ENCODE data around the gene NR1H4. TPM values are rescaled to one million over a fixed set of nuclear protein-coding genes. Genes with fewer than 3 reads are reported as not detected.

NR1H4 gene
- total and polyA plus RNA-seq, 2 of the 13 experiments (the other 11 are each of a cell fraction or from before 2014, with no cell fraction given) = 27.3 to 114 TPM

DNA sequence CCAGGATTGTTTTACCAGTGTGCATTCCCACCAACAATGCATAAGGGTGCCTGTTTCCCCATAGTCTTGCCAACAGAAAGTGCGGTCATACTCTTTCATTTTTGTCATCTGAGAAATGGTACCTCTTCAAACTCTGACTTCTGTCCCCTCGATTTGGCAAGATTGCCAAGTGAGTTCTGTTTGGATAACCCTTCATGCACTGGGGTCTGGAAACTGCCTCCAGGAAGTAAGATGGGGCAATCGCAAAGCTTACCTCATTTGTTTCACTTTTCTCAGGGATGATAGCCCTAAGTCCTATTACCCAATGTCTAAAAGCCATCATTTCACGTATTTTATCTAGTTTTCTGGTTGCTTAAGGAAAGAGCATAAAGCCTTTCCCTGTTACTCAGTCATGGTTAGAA is 28.6 kb upstream of the NR1H4 start (continued):
- TF ChIP-seq GTF2F1 (IDR thresholded peaks at IDR 0.05; ENCODE audit: low read length) = no peak
- TF ChIP-seq KLF9 (CRISPR knock-in tag; IDR thresholded peaks at IDR 0.05; ENCODE audit: low read depth) = no peak
- TF ChIP-seq, protein P1, sequence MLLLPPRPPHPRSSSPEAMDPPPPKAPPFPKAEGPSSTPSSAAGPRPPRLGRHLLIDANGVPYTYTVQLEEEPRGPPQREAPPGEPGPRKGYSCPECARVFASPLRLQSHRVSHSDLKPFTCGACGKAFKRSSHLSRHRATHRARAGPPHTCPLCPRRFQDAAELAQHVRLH (CRISPR knock-in tag; IDR thresholded peaks at IDR 0.05; ENCODE audit: borderline replicate concordance, low read depth) = no peak
- no peak for TF ChIP-seq SKI (IDR thresholded peaks at IDR 0.05; ENCODE audit: partially characterized antibody)
- TF ChIP-seq, protein P2, sequence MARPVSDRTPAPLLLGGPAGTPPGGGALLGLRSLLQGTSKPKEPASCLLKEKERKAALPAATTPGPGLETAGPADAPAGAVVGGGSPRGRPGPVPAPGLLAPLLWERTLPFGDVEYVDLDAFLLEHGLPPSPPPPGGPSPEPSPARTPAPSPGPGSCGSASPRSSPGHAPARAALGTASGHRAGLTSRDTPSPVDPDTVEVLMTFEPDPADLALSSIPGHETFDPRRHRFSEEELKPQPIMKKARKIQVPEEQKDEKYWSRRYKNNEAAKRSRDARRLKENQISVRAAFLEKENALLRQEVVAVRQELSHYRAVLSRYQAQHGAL (CRISPR knock-in tag; IDR thresholded peaks at IDR 0.05; ENCODE audit: not compliant biosample characterization) = no peak
- no peak for TF ChIP-seq GATA4 (IDR thresholded peaks at IDR 0.05; ENCODE audit: borderline replicate concordance, low read depth)
- TF ChIP-seq ZNF790 (CRISPR knock-in tag; IDR thresholded peaks at IDR 0.05; ENCODE audit: borderline replicate concordance) = no peak
- no peak for TF ChIP-seq ATAD3A (CRISPR knock-in tag; IDR thresholded peaks at IDR 0.05)
- TF ChIP-seq NR2C2 (CRISPR knock-in tag; IDR thresholded peaks at IDR 0.05; ENCODE audit: borderline replicate concordance) = peak; percentile 32; the same call in 1 of the 2 replicates
- peak; percentile 80; the same call in 1 of the 2 replicates for TF ChIP-seq HMG20A (CRISPR knock-in tag; IDR thresholded peaks at IDR 0.05; ENCODE audit: borderline replicate concordance)
- TF ChIP-seq ZNF558 (CRISPR knock-in tag; IDR thresholded peaks at IDR 0.05; ENCODE audit: borderline replicate concordance) = no peak
- TF ChIP-seq, protein P3, sequence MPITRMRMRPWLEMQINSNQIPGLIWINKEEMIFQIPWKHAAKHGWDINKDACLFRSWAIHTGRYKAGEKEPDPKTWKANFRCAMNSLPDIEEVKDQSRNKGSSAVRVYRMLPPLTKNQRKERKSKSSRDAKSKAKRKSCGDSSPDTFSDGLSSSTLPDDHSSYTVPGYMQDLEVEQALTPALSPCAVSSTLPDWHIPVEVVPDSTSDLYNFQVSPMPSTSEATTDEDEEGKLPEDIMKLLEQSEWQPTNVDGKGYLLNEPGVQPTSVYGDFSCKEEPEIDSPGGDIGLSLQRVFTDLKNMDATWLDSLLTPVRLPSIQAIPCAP (CRISPR knock-in tag; IDR thresholded peaks at IDR 0.05; ENCODE audit: low read depth) = no peak
- no peak for TF ChIP-seq MBD4 (IDR thresholded peaks at IDR 0.05; ENCODE audit: borderline replicate concordance, low read length)
- no peak for TF ChIP-seq NFE2L1 (CRISPR knock-in tag; IDR thresholded peaks at IDR 0.05; ENCODE audit: borderline replicate concordance)
- TF ChIP-seq SALL1 (CRISPR knock-in tag; IDR thresholded peaks at IDR 0.05) = no peak
- no peak for TF ChIP-seq CC2D1A (CRISPR knock-in tag; IDR thresholded peaks at IDR 0.05)
- TF ChIP-seq SMARCC2 (IDR thresholded peaks at IDR 0.05) = no peak
- TF ChIP-seq, protein P4, sequence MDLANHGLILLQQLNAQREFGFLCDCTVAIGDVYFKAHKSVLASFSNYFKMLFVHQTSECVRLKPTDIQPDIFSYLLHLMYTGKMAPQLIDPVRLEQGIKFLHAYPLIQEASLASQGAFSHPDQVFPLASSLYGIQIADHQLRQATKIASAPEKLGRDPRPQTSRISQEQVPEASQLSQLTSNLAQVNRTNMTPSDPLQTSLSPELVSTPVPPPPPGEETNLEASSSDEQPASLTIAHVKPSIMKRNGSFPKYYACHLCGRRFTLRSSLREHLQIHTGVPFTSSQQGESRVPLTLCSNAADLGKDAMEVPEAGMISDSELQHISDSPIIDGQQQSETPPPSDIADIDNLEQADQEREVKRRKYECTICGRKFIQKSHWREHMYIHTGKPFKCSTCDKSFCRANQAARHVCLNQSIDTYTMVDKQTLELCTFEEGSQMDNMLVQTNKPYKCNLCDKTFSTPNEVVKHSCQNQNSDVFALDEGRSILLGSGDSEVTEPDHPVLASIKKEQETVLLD (CRISPR knock-in tag; IDR thresholded peaks at IDR 0.05; ENCODE audit: low read depth) = no peak
- TF ChIP-seq ZNF607 (CRISPR knock-in tag; IDR thresholded peaks at IDR 0.05; ENCODE audit: borderline replicate concordance) = no peak
- TF ChIP-seq ZNF749 (CRISPR knock-in tag; IDR thresholded peaks at IDR 0.05; ENCODE audit: borderline replicate concordance) = no peak
- TF ChIP-seq FOXP4 (CRISPR knock-in tag; IDR thresholded peaks at IDR 0.05) = peak; percentile 70; the same call in 1 of the 2 replicates
- no peak for TF ChIP-seq ZNF687 (CRISPR knock-in tag; IDR thresholded peaks at IDR 0.05)
